NCI-H187 (cell line): ENCODE data around the gene DUS2.

Experiments used
- DNase-seq, 2 experiments: peaks; one replicate each; lab custom pipeline; 2025; lab: John Stamatoyannopoulos, UW

DUS2 gene

GRCh38 chr16:68077866-68078700, 55.0 kb downstream of the DUS2 start:
- no peak for DNase-seq

GRCh38 chr16:68078701-68079375, 55.8 kb downstream of the DUS2 start:
- no peak for DNase-seq

- no peak for DNase-seq
Measured at GRCh38 chr16:68079376-68079625, 56.2 kb downstream of the DUS2 start.

- no peak for DNase-seq
Measured at GRCh38 chr16:68079626-68080344, 56.7 kb downstream of the DUS2 start.

GRCh38 chr16:68081861-68082628, 59.0 kb downstream of the DUS2 start:
- no peak for DNase-seq

GRCh38 chr16:68082629-68083238, 59.6 kb downstream of the DUS2 start:
- no peak for DNase-seq

- DNase-seq, result no peak
Measured at GRCh38 chr16:68083239-68083781, 60.2 kb downstream of the DUS2 start.

- DNase-seq, result no peak
Measured at GRCh38 chr16:68083861-68084503, 60.9 kb downstream of the DUS2 start.

GRCh38 chr16:68084504-68085258, 61.6 kb downstream of the DUS2 start:
- peak; percentile 42 to 81 for DNase-seq

- DNase-seq, result peak in 1 of 2 experiments; percentile 93
Measured at GRCh38 chr16:68085259-68086071, 62.4 kb downstream of the DUS2 start, which contains the start of gene NFATC3. TSS of gene NFATC3 (plus strand) at chr16:68085370. CDS start at chr16:68085682, 312 bp downstream.

- DNase-seq, result no peak
Measured at GRCh38 chr16:68086336-68086841, 63.3 kb downstream of the DUS2 start.

- DNase-seq, result no peak
Measured at GRCh38 chr16:68086860-68087268, 63.8 kb downstream of the DUS2 start.

GRCh38 chr16:68087688-68088087, 64.6 kb downstream of the DUS2 start:
- DNase-seq, result no peak

- DNase-seq, result no peak
Measured at GRCh38 chr16:68088130-68088972, 65.3 kb downstream of the DUS2 start.

GRCh38 chr16:68089067-68089466, 66.0 kb downstream of the DUS2 start:
- no peak for DNase-seq

GRCh38 chr16:68090130-68090529, 67.0 kb downstream of the DUS2 start:
- DNase-seq, result no peak

GRCh38 chr16:68090533-68090932, 67.4 kb downstream of the DUS2 start:
- no peak for DNase-seq
